ENCODE data around the gene STIMATE.

Gene STIMATE

DNA sequence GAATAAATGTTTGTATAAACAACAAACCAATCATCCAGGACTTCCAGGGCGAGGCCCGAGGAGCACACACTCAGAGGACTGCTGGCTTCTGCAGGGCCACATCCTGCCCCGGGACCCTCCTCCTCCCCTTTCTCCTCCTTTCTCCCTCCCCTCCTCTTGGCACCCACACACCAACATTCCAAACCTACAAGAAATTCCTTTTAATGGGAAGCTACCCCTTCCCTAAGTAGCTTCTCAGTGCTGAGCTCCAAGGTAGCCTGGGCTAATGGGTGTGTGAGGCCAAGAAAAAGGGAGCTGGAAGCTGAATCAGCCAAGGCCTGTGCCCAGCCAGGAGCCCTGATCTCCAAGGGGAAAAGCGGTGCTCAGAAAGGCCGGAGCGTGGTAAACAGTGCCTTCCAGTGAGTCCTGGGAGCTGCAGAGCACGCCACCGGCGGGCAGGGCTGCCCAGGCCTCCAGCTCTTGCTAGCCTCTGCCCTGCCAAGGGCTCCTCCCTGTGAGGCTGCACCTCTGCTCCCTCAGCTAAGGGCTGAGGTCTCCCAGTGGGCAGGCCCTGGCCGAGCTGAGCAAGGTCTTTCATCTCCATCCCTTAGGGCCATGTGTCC is 98.9 kb downstream of the STIMATE start:
- TF ChIP-seq, protein P1, sequence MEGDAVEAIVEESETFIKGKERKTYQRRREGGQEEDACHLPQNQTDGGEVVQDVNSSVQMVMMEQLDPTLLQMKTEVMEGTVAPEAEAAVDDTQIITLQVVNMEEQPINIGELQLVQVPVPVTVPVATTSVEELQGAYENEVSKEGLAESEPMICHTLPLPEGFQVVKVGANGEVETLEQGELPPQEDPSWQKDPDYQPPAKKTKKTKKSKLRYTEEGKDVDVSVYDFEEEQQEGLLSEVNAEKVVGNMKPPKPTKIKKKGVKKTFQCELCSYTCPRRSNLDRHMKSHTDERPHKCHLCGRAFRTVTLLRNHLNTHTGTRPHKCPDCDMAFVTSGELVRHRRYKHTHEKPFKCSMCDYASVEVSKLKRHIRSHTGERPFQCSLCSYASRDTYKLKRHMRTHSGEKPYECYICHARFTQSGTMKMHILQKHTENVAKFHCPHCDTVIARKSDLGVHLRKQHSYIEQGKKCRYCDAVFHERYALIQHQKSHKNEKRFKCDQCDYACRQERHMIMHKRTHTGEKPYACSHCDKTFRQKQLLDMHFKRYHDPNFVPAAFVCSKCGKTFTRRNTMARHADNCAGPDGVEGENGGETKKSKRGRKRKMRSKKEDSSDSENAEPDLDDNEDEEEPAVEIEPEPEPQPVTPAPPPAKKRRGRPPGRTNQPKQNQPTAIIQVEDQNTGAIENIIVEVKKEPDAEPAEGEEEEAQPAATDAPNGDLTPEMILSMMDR (IDR thresholded peaks at IDR 0.05; ENCODE audit: borderline replicate concordance, insufficient read depth, low read depth, low read length) = no peak
- no peak overlapping the region for H3K4me3 ChIP-seq (ENCODE audit: low read depth, low read length)

DNA sequence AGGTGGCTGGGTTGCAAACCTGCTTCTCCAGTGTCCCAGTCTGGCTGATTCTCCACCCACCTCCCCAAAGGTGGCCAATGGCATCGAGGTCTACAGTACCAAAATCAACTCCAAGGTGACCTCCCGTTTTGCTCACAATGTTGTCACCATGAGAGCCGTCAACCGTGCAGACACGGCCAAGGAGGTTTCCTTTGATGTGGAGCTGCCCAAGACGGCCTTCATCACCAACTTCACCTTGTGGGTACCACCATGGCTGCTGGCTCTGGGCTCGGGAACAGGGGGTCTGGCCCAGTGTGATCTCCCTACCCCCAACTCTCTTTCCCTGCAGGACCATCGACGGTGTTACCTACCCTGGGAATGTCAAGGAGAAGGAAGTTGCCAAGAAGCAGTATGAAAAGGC is 100.9 kb downstream of the STIMATE start:
- TF ChIP-seq, protein P1 (IDR thresholded peaks at IDR 0.05; ENCODE audit: borderline replicate concordance, insufficient read depth, low read depth, low read length) = no peak
- no peak overlapping the region for H3K4me3 ChIP-seq (ENCODE audit: low read depth, low read length)

DNA sequence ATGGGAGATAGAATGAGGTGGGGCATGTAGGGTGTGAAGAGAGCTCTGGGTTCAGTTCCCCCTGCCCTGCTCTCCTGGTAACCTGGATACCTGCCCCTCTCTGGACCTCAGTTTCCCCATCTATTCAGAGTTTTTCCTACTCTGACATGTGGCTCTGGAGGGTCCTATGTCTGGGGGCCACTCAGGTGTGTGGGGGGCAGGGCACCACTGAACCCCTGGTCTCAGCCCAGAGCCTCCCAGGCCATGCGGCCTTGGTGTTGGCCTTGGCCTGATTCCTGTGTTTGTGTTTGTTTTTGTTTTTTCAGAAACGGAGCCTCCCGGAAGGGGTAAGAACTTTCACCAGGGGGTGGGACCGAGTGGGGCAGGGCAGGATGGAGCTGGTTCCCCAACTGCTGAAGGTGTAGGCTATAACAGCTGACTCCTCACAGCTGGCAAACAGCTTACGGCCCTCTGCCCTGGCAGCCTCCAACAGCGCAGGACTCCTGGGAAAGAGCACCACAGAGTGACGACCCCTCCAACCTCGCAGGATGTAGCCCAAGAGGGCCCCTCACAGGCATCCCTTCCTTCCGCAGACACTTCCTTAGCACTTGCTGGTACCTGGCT is 101.9 kb downstream of the STIMATE start:
- H3K4me3 ChIP-seq (ENCODE audit: low read depth, low read length) = no peak overlapping the region
- TF ChIP-seq, protein P1 (IDR thresholded peaks at IDR 0.05; ENCODE audit: borderline replicate concordance, insufficient read depth, low read depth, low read length) = no peak

DNA sequence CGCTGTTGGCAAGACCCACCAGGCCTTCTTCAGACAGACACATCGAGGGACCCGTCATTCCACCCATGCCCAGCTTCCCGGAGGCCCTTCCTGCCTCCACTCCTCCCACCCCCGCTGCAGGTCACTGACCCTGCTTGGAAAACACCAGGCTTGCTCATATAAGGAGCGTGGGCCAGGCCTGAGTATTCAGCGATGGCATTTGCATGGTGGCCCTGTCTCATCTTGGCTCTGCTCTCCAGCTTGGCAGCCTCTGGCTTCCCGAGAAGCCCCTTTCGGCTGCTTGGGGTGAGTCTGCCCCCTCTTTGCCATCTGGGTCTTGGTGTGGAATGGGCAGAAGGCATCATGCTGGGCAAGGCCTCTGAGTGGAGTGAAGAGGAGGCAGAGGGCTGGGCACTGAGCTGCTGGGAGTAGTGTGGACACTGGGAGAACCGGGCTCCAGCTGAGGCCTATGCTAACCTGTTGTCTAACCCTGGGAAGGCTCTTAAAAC is 102.7 kb downstream of the STIMATE start, which contains the start of gene ITIH3:
Gene ITIH3, plus strand, starts transcription at position 185 of the 488 bp plus-strand sequence. Its CDS starts 8 bp downstream, at position 193.
- TF ChIP-seq, protein P1 (IDR thresholded peaks at IDR 0.05; ENCODE audit: borderline replicate concordance, insufficient read depth, low read depth, low read length) = no peak
- no peak within 1 kb of the TSS for H3K4me3 ChIP-seq (ENCODE audit: low read depth, low read length)

DNA sequence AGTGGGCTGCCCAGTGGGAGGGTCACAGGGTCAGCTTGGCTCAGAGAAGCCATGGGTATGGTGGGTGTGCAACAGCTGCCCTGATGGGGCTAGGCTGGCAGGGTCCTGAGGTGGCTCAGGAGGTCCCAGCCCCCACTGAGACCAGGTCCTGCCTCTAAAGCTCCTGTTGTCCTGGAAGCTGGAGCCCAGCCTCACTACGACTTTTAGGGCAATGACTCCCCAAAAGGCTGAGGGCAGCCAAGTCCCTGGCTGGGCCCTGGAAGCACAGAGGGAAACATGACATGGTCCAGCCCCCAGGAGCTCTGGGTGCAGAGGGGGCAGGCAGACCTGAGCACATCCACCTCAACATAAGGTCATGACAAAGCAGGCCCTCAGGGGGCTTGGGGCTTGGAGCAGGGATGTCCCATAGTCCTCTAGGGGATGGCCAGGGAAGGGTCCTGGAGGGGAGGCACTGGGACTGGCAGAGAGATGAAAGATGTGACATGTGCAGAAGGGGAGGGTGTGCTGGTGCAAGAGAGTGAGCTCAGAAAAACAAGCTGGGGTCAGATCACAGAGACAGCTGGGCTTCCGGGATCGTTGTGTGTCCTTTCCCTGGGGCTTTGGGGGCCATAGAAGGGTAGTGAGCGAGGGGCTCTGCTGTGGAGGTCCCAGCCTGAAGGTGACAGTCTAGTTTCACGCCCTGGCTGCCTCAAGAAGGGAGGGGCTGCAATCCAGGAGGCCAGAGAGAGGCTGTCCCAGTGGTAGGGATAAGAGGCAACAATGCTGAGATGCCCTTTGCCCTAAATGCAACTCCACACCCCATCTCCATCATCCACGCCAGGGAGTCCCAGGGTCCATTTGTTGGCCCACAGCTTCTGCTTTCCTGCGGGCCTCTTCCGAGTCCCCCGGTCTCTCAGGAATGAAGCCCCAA is 103.4 kb downstream of the STIMATE start:
- TF ChIP-seq, protein P1 (IDR thresholded peaks at IDR 0.05; ENCODE audit: borderline replicate concordance, insufficient read depth, low read depth, low read length) = no peak
- H3K4me3 ChIP-seq (ENCODE audit: low read depth, low read length) = no peak overlapping the region

DNA sequence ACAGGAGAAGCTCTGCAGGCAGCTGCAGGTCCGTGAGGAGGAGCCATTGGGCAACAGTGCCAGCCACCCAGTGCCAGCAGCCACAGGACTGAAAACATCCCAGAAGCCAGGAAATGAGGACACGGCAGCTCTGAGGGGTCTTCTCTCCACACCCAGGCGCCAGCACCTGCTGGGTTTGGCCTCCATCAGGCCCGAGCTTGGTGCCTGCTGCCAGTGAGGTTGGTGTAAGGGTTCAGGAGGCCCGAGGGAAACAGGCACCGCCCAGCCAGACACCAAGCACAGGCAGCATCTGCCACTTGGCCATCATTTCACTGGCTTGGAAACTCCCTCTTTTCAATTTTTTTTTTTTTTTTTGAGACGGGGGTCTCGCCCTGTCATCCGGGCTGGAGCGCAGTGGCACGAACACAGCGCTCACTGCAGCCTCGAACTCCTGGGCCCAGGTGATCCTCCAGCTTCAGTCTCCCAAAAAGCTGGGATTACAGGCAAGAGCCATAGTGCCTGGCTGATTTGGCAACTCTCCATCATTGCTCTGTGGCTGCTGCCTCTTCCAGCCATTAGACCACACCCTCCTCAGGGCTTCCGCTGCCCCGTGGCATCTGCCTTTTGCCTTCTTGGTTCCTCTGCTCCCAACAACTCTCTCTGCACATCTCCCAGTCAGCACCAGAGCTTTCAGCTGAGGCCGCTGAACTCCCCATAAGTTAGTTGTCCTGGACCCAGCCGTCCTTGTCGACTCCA is 104.2 kb downstream of the STIMATE start:
- no peak overlapping the region for H3K4me3 ChIP-seq (ENCODE audit: low read depth, low read length)
- TF ChIP-seq, protein P1 (IDR thresholded peaks at IDR 0.05; ENCODE audit: borderline replicate concordance, insufficient read depth, low read depth, low read length) = no peak

Measured in GM12875 (cell line).